NCI-H1417 (cell line): ENCODE data around the gene SORCS2.

Experiments used
- DNase-seq, 3 experiments: peaks; one replicate each; lab custom pipeline; 2025; lab: John Stamatoyannopoulos, UW

SORCS2 gene

DNA sequence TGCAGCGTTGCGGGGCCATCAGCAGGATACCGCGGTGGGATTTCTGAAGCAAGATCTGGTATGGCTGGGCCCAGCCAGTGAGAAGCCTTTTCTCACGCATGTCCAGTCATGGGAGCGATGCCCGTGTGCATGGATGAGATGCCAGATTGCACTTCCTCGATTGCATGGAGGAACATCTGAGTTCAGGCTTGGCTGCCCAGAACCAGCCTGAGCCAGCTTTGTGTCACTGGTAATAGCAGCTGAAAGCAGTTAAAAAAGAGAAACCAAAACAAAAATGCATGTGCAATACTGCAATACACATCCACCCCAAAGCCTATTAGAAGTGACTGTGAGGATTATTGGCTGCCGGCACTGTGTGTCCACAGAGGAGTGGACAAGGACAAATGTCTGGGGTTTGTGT lies 183.1 kb downstream of the SORCS2 start:
- no peak for DNase-seq

DNA sequence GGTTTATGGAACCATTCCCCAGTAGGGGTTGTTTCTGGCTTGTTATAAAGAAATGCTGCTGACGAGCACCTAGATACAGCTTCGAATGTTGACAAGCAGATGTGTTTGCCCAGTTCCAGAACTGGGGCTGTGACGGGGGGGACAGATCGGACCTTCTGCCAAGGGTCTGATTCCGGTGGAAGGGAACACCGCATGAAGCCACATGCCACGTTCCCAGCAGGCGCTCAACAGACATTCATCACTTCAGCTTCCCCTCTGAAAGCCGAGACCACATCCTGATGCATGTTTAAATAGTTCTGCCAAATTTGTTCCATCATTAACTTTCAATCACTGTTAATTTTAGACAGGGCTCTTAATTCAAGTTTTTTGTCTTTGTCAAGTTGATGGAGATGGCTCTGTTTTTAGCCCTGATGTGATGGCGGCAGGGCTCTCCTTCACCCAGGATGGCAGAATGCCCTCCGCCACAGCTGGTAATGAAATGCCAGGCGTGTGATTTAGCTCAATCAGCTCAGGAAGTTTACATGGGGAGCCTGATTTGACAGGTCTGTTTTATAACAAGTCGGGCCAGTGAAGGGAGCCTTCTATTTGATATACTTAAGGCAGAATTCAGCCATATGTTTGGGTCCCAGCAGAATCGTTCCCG lies 185.0 kb downstream of the SORCS2 start:
- DNase-seq, result peak in 2 of 3 experiments; percentile 54 to 83

DNA sequence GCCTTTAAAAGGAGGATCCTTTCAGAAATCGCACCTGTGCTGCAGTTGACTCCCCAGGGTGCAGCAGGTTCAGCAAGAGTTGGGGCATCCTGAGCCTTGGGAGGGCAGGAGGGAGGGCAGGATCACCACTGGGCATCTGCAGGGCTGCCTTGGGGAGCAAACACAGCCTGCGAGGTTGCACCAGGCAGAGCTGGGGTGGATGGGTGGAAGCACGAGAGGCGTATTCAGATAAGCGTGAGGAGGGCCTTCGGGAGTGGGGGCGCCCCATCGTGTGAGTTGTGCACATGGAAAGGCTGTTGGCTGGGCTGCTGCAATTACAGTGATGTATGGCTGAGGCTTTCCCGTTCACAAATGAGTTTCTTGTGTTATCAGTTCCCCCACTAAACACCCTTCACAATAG lies 186.8 kb downstream of the SORCS2 start:
- no peak for DNase-seq

DNA sequence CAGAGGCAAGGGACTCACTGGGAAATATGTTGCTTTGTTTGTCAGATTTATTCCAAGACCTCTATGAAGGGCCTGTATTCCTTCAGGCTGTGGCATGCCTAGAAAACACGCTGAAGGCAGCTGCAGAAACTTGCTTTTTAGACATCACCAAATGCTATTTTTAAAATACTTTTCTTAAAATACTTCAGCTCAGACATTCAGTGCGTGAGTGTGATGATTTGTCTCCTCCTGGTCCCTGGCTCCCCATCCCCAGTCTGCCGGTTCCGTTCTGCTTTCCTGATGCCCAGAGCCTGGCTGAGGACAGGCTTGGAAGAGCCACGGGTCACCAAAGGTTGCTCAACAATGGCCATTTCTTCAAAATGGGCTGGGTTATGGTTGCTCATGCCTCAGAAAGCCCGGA lies 187.4 kb downstream of the SORCS2 start:
- no peak for DNase-seq

DNA sequence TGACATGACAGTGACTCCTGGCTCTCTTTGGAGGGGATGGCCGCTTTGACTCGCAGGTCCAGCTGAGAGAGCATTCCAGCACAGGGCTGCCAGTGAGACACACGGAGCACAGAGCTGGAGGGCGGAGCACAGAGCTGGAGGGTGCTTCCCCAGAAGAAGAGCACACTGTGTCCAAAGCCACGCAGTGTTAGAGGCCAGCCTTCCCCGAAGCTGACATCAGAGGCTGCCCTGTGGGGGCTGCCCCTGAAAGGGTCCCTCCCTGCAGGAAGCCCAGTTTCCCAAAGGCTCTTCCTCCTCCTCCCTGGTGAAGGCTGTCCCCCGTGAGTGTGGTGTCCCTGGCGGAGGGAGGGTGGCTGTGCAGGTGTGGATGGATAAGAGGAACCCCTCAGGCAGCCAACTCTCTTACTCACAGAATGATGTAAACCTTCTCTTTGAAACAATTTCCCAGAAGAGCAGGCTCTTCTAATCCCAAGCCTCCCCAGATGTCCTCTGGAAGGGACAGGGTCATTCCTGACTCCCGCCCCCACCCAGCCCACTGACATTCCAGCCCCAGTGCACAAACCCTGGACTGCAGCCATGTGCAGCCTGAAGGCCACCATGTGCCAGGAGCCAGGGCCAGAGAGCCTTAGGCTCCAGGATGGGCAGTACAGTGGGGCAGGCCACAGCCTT lies 189.0 kb downstream of the SORCS2 start:
- DNase-seq, result no peak

DNA sequence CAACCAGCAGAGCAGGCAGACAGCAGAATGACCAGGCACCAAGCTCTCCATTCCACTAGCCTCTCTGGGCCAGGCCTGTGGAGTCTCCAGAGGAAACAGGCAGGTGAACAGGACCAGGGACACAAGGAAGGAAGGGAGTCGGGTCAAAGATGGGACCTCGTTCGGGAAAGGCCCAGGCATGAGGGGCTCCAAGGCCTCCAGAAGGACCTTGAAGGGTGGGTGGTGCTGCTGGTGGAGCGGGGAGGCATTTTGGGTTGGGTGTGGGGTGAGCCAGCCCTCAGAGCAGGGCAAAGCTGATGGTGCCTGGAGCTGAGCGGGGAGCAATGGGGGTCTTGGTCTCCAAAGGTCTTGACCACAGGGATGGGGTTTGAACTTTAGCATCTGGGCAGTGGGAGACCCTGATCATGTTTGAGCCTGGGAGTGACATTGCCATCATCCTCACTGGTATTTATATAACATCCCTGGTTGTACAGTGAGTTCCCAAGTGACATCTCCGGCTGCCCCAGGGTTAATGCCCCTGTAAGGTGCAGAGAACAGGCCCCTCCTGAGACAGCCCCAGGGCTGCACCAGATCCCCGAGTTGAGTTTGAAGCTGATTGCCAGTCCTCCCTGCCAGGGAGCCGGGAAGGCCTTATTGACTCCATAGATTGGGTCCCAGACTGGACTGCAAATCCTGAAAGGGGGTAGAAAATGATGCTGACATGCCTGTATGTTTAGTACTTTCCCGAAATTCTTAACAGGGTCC lies 189.7 kb downstream of the SORCS2 start:
- no peak for DNase-seq

GRCh38 chr4:7382634-7383014 lies 190.3 kb downstream of the SORCS2 start:
- DNase-seq, result no peak

DNA sequence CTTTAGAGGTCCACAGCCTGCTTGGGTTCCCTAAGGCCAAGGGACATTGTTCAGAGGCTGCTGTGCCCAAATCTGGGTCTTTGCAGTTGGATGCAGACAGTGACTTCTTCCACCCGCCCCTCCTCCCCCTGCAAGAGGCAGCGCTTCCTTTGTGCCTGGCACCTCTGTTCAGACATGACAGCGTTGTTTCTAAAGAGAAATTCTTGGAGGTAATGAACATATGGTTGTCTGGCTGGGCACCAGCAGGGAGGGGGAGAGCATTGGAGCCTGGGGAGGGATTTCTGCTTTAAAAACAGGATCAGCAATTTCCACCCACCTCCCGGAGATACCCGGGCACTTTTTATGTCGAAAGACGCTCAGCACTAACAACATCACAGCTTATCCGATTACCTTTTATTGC lies 190.9 kb downstream of the SORCS2 start:
- peak in 1 of 3 experiments; percentile 14 for DNase-seq

DNA sequence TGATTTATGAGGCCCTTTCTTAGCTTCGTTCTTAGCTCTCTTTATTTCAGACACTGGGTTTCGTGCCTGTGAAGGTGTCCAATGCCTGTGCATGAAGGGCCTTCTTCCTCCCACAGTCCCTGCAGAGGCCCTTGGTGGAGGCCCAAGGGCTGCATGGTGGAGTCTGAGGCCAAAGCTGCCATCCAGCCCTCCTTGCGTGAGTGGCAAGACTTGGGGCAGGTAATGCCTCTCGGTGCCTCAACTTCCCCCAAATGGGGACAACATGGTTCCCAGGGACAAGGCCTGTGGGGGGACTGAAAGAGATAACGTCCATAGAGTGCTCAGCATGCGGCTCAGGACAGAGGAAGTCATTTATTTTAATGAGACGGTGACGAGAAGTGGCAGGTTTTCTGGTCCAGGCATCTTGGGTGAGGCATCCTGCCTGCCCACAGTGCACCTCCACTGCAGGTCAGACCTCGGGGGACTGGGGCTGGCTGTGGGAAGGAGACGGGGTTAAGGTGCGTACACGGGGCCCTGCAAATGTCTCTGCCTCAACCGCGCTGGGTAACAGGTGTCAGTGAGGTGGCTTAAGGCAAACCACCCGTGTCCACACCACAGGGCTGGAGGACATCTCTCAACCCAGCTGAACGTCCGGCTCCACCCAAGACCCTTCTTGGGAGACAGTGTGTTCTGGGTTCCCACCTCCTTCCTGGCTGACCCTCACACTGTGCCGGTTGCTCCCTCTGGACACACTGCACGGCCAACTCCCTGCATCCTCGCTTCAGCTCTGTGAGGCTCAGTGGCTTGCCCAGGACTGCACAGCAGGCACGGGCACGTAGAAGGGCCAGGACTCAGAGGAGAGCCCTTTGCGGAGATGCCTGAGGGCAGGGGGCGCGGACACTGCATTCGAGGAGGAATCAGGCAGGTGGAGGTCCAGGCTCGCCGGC lies 191.9 kb downstream of the SORCS2 start:
- DNase-seq, result no peak

- DNase-seq, result no peak
Observed at GRCh38 chr4:7384929-7385890, 192.9 kb downstream of the SORCS2 start.

GRCh38 chr4:7387925-7388324 lies 195.6 kb downstream of the SORCS2 start:
- peak in 1 of 3 experiments; percentile 34 for DNase-seq

DNA sequence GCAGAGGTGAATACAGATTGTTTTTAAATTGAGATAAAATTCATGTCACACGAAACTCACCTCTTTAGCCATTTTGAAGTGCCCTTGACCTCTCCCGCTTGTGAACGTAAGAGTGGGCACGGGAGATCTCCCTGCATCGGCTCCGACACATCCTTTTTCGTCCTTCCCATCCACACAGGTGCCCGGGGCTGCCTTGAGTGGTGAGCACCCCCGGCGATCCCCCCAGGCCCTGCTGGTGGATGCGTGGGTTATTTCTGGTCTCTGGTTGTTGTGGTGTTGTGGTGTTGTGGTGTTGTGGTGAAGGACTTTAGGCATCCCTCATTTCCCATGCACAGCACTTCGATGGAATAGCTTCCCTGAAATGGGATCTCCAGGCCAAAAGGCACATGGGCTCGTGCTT lies 196.3 kb downstream of the SORCS2 start:
- peak in 1 of 3 experiments; percentile 52 for DNase-seq

- no peak for DNase-seq
Observed at GRCh38 chr4:7389101-7389701, 196.9 kb downstream of the SORCS2 start.

- DNase-seq, result no peak
Observed at GRCh38 chr4:7389719-7390118, 197.4 kb downstream of the SORCS2 start.

- DNase-seq, result no peak
Observed at GRCh38 chr4:7390336-7390735, 198.0 kb downstream of the SORCS2 start.

DNA sequence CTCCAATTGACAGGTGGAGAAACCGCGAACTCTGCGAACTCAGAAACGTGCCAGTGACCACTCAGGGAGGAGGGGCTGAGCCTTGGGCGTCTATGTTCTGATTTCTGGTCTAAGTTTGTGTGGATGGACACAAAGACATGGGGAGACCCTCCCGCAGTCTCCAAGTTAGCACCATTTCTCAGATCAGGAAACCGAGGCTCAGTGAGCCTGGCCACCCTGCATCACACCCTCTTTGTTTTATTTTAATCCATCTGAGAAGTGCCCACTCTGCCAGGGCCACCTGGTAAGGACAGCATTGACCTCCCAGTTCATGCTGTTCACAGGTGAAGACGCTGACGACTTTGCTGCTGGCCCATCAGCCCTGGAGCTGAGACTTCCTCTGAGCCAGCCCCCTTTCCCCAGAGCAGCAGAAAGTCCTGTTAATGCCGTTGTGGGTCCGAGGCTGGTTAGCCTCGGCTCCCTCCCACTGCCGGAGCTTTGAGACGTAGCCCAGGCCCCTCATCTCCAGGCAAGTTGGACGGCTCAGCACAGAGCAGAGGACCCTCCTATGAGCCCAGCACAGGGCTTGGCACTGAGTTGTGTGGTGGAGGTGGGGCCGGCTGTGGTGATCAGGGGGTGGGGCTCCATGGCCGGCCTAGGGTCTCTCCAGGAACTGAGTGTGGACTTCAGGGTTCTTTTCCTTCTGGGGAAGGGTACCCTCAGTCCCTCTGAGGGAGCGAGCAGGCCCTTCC lies 198.7 kb downstream of the SORCS2 start:
- DNase-seq, result no peak

GRCh38 chr4:7391637-7392437 lies 199.5 kb downstream of the SORCS2 start:
- DNase-seq, result no peak

GRCh38 chr4:7392438-7393421 lies 200.4 kb downstream of the SORCS2 start:
- DNase-seq, result no peak
